HTR-8/SVneo (cell line): Measurements from ENCODE around the gene PITPNC1.
"Not testable (repeated sequence)": the region's sequence is repeated elsewhere in the genome, so short reads cannot be mapped to it uniquely, and the experiment has no call there.

Experiments
- DNase-seq: peaks from one replicate; pipeline ENCODE4 v3.0.0; 2011; ENCODE audit warnings: low spot score, mixed read lengths; ENCODE audit not compliant: insufficient read length
- FAIRE-seq: peaks from 2 replicates; lab custom pipeline; 2011; peaks lifted over from hg19 to GRCh38; lab: Jason Lieb, UNC

The PITPNC1 gene

DNA sequence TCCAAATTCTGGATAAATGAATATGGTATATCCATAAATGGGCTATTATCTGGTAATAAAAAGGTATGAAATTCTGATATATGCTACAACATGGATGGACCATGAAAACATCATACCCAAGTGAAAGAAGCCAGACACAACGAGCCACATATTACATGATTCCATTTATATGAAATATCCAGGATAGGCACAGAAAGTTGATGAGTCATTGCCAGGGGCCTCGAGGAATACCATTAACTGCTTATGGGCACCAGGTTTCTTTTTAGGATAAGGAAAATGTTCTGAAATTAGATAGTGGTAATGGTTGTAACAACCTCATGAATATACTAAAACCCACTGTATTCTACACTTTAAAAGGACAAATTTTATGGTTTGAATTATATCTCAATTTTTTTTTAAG is 123.2 kb downstream of the PITPNC1 start:
- DNase-seq (no peak), FAIRE-seq (no peak)

DNA sequence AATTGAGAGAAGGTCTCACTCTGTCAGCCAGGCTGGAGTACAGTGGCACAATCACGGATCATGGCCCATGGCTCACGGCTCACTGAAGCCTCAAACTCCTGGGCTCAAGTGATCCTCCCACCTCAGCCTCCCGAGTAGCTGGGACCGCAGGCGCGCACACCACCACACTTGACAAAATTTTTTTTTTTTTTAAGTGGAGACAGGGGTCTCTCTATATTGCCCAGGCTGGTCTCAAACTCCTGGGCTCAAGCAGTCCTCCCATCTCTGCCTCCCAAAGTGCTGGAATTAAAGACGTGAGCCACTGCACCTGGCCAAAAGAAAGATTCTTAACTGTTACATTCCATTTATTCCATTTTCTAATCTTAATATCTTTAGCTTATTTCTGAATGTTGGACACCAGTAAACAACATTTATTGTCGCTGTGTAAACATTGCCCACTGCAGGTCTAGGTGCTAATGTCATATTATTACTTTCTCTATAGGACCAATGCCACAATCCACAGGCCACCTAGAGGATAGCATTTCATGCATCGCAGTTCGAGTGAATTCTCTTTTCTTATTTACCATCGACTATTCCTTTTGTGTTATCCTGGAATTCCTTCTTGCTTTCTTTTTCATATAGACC is 123.7 kb downstream of the PITPNC1 start:
- FAIRE-seq (no peak), DNase-seq (no peak)

DNA sequence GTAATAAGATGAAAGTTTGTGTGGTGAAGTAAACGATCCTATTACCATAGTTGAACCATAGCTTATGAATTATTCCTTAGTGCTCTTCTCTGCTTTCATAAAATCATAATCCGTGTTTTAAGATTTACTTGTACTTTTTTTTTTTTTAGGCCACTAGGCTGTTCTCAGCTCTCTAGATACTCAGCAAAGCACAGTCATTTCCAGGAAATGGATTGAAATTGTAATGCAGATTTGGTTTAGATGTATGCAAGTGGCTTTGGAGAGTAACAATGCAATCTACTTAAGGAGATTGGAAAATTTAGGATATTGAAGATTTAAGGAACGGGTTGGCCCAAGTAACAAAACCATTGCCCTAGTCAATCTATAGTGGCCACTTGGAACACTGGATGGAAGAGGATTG is 125.1 kb downstream of the PITPNC1 start:
- no peak for DNase-seq
- no peak for FAIRE-seq

DNA sequence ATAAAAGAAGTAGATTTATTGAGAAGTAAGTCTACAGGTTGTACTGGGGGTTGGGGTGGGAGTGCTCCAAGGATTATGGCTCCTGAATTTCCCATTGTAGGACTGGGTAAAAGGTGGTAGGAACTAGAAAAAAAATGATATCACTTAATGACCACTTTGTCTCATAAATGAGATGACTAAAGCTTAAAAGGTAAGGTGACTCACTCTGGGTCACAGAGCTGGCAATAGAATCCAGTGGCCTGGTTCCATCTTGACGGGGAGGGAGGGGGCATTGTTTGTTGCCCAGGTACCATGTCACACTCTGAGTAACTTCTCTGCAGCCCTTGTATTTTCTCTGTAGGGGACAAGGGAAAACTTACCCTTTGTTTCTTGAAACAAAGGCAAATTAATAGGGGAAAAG is 126.1 kb downstream of the PITPNC1 start:
- FAIRE-seq (no peak), DNase-seq (no peak)

DNA sequence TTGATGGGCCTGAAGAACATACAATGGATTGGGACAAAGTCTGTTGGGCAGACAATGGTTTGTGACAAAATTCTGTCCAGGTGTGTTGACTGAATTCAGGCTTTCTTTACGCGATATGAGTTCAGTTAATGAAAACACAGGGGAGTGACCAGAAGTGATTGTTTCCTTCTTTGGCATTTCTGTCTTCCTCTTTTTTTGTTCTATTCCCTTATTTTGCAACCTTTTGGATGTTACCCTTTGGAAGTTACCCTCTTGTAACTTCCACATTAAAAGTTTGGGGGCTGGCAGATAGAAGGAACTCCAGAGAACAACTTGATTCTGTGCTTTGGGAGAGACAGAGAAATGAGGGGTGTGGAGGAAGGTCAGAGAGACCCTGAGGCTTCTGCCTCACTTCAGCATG is 126.7 kb downstream of the PITPNC1 start:
- DNase-seq (no peak), FAIRE-seq (no peak)

DNA sequence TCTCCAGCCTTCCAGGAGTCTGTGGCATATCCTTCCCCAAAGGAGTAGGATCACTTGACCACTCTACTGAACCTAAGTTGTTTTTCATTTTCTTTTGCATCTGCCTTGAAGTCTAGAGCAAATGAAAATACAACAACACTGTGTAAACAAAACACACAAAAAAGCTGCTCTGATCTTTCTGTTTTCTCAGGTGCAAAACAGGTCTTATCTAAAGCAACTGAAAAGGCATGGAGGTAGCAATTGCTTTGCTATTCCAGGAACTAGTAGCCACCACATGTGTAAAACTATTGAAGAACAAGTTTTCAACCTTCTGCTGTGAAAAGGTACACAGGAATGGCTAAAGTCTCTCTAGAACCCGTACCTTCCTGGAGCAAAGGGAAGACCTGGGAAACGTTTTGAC is 127.1 kb downstream of the PITPNC1 start:
- DNase-seq (no peak), FAIRE-seq (no peak)

DNA sequence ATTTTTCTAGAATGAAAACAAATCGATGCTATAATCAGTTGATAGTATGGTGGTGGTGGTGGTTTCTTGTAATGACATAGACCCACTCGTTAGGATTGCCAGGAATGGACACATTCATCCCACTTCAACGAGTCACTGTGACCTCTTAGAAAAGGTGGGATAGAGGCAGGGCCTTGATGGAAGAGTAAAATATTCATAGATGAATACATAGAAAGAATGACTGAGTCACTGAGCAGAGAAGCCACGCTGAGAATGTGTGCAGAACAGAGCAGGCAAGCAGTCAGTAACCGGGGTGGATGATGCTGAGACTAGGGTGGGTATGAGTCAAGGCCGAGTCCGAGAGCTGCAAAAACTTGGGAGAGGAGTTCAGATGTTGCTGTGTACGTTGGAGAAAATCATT is 129.9 kb downstream of the PITPNC1 start:
- DNase-seq (no peak), FAIRE-seq (no peak)

DNA sequence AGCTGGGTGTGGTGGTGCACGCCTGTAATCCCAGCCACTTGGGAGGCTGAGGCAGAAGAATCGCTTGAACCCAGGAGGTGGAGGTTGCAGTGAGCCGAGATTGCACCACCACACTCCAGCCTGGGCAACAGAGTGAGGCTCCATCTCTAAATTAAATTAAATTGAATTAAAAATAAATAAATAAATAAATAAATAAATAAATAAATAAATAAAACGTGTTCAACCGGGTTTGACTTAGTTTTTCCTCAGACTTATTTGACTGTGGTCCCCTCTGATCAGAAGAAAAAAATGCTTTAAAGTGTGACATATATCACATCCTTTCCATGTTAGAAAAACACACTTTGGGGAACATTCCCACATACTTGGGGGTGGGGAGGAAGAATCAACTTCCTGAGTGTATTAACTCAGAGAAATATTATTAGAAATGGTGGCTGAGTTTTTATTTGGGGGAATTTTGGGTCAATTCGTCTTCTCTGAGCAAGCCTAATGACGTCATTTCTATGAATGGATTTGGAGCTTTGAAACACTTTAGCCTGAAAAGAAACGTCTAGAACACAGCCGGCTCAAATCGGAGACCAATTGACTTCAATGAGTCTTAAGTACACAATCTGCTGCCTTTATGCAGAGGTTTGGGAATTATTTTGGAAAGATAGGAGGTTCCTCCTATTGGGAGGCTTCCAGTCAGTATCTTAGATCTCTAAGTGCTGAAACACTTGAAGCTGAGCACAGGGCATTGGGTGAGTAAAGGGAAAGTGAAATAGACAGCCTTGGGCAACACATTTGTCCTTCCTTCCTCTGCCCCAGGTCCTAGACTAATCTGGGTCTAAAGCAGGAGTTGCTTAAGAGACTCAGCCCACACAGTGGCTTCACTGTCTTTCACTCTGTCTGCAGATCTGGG is 132.6 kb downstream of the PITPNC1 start:
- DNase-seq: no peak
- FAIRE-seq: no peak

DNA sequence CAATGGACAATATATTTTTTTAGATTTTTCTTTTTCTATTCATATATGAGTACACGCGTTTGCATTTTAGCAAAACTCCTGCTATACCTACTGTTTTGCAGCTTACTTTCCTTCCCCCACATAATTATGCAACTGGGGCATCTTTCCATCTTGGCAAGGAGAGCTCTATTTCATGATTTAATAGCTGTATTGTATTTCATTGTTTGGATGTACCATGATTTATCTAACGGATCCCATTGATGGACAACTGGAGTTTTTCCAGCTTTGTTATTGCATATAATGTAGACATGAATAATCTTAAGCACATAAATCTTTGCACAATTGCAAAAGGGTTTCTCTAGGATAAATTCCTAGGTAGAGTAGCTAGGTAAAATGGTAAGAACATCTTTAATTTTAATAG is 133.9 kb downstream of the PITPNC1 start:
- DNase-seq (no peak), FAIRE-seq (no peak)

DNA sequence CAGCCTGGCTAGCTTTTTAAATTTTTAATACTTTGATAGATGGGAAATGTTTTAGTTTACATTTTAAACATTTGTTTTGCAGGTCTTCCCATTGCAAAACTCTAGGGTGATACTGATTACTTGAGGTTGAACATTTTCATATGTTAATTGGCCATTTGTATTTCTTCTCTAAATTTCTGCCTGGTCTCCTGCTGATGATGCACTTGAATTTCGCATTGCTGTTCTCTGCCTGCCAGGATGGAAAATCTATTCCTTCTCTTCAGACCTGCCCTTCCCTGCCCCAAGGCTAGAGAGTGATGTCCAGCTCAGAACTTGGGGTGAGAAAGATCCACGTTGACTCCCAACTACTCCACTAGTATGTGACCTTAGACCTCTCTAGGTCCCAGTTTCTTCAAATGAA is 134.7 kb downstream of the PITPNC1 start:
- FAIRE-seq: no peak

DNA sequence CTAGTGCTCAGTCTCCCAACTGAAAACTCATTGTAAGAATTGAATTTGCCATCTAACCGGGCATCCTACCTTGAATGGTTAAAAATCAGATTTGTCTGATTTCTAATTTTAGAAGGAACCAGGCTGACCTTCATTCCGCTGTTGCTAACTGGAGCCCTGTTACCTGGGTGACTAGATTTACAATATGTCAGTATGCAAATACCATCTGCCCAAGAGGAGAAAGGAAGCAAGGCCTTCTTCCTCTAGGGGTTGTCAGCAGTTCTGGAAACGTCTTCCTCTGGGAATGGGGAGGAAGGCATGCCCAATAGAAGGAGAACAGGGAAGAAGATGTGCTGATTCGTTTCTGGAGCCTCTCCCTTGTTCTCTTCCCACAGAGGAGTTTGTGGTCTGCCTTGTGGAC is 137.9 kb downstream of the PITPNC1 start:
- no peak for FAIRE-seq
- no peak for DNase-seq

More for the DNA sequence above, 134.7 kb downstream of the PITPNC1 start:
- no peak for DNase-seq

DNA sequence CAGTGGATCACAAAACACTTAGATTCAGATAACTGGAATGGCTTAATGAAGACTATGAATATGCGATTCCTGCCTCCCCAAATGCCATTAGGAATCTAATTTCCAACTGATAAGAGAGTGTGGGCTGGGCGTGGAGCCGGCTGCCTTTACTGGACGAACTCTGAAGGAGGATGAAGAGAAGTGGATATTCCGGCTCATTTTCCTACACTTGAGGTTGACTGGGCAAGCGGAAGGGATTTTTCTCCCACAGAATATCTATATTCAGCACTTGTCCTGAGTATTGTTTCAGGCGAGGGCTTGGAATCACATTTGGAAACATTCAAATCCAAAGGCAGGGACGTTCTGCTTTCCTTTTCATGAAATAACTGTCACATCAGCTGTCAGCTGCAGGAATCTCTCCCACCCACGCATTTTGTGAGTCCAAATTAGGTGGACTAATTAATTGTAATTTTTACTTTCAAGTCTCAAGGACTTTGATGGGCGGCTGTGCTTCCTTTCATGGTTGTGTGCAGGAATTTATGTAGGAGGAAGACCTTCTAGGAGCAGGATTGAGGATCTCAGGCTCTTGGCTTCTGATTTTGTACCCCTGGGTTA is 138.5 kb downstream of the PITPNC1 start:
- no peak for DNase-seq
- FAIRE-seq: no peak

DNA sequence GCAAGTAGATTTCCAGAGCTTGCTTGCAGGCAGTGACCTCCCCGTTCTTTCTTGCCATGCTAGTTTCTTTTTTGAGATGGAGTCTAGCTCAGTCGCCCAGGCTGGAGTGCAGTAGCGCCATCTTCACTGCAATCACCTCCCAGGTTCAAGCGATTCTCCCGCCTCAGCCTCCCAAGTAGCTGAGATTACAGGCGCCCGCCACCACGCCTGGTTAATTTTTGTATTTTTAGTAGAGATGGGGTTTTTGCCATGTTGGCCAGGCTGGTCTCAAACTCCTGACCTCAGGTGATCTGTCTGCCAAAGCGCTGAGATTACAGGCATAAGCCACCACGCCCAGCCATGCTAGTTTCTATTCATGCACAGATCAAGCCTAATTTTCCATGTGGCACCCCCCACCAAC is 139.5 kb downstream of the PITPNC1 start:
- DNase-seq, FAIRE-seq: not testable (repeated sequence)

DNA sequence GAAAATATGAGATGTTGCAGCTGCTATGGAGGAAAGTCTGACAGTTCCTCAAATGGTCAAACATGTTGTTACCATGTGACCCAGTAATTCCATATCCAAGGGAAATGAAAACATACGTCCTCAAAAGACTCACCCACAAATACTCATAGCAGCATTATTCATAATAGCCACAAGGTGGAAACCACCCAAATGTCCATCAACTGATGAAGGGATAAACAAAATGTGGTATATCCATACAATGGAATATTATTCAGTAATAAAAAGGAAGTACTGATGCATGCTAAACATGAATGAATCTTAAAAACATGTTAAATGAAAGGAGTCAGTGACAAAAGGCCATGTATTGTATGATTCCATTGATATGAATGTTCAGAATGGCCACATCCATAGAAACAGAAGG is 140.2 kb downstream of the PITPNC1 start:
- FAIRE-seq (no peak), DNase-seq (no peak)

DNA sequence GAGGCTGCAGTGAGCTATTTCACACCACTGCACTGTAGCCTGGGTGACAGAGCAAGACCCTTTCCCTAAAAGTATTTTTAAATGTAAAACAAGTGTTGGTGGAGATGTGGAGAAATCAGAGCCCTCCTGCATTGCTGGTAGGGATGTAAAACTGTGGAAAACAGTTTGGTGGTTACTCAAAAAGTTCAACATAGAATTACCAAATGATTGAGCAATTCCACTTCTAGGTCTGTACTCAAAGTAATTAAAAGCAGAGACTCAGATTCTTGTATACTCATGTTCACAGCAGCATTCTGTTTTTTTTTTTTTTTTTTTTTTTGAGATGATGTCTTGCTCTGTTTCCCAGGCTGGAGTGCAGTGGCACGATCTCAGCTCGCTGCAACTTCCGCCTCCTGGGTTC is 141.8 kb downstream of the PITPNC1 start:
- FAIRE-seq (no peak), DNase-seq (no peak)

DNA sequence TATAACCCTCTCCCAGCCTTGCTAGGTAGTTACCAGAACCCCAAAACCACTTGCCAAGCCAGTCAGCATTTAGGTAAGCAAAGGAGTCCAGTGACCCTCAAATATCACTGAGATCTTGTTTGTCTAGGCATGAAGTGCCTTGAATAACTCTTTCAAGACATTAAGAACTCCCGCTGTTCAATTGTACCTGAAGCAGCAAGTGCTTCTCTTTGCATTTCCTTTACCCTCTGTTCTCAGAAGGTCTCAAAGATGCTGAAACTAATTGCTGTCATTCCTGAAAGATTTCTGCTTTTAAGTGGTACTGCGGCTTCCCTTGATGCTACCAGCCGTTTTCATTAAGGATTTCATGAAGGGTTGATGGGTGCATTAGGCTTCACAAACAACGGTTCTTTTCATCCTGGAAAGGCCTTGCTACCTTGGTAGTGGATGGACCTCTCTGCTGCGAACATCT is 142.7 kb downstream of the PITPNC1 start:
- FAIRE-seq (no peak), DNase-seq (no peak)

DNA sequence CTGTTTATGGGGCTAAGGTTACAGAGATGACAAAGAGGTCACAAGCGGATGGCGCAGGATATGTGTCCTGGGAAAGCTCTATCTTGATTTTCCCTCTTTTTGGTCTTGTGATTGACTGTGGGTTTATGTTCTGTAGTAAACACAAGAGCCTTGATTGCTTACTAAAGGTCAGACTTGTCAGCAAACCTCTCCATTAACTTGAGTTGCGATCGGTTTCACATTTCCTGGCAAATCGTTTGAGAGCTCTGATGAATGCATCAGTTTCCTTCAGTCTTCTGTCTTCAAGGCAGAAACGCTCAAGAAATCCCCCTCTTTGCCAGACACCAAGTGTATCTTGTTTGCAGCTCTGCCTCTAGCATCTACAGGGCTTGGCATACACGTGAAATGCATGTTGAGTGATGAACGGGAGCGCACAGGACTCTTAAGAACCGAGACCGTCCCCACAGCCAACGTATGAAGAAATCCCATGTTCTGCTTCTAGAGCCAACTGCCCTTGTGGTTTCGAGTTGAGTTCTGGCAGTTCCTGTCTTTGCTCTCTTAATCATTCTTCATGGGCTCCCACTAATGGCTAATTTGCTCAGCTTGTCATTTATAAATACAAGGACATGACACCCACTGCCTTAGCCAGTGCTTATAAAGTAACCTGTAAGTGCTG is 143.3 kb downstream of the PITPNC1 start:
- DNase-seq (no peak), FAIRE-seq (no peak)

DNA sequence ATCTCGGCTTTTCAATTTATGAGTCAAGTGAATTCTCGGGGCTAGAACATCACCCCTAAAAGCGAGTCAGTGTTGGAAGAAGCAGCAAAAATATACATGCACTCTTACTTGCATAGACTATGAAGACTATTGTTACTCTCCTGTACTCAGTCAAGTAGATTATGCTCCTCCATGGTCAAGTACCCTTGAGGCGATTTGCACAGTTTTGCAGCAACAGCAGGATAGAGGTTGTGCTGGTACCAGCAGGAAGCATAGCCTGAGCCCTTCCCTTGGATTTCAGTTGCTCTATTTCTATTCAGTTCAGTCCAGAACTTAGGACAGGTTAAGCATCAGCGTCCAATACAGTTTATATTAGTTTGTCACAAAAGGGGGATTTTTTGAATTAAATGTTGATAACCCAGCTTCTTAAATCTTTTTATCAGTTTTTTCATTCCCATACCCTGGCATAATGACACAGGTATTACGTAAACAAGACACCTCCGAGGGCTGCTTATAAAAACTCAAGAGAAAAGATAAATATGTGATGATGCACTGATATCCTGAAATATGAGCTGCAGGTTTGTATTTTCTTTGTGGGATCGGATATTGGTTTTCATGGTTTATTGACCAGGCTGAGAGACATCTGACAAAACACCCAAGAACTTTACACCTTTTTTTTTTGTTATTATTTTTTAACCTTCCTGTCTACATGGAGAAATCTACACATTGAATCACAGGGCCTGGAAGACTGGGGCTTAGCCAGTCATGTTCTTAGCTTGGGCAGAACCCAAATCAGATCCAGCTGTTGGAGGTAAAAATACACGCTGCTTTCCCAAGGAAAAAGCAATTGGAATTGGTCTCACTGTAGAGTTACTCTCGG is 144.1 kb downstream of the PITPNC1 start:
- no peak for DNase-seq

DNA sequence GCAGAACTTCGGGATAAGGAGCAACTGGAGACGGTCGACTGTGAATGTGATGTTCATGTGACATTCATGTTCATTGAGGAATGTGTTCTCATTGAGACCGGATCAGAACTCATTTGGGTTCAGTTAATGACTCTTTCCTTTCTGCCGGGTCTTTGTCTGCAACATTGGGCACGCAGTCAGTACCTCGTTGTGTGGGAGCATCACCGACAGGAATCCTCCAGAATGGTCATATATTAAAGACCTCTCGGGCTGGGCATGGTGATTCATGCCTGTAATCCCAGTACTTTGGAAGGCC is 144.6 kb downstream of the PITPNC1 start:
- FAIRE-seq: no peak
- DNase-seq: no peak

More for the DNA sequence above, 144.1 kb downstream of the PITPNC1 start:
- no peak for FAIRE-seq

DNA sequence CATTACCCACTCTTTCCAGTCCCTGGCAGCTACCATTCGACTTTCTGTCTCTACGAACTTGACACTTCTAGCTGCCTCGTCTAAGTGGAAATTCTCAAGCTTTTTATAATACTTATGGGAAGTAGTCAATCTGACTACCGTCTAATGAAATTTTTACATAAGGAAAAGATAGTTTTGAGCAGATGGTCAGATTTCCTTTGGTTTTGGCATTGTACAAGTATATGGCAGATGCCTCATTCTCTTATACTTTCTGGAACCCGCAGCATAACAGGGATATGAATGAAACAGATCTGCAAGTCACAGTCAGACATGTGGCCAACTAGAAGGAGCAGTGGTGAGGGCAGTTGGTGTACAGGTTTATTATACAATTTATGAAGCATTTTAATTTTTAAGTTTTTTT is 146.0 kb downstream of the PITPNC1 start:
- FAIRE-seq (no peak), DNase-seq (no peak)
